DND-41 (cell line): Measurements from ENCODE around the gene NR2C1.

Experiments used
- ATAC-seq: fragments of 200-7000 bp; cut with Tn5 transposase; 3 replicates; pipeline ENCODE4 v1.9.1; 2021; ENCODE audit warnings: low read depth; ENCODE audit not compliant: insufficient read depth
- DNase-seq: peaks from one replicate; pipeline ENCODE4 v3.0.0-alpha.2; 2020
- H2AFZ ChIP-seq: 2 replicates; pipeline ENCODE4 v1.6.0; 2012; ENCODE audit warnings: low read depth, low read length
- H3K27ac ChIP-seq: 2 replicates; pipeline ENCODE4 v1.5.1; 2012; ENCODE audit warnings: low read length, inconsistent platforms
- H3K27me3 ChIP-seq: fragments of 200-600 bp; sonication (generic); 2 replicates; pipeline ENCODE4 v1.6.0; 2012; ENCODE audit warnings: low read length, mild to moderate bottlenecking, inconsistent platforms; ENCODE audit not compliant: insufficient read depth, poor library complexity
- H3K36me3 ChIP-seq: 2 replicates; pipeline ENCODE4 v1.5.1; 2012; ENCODE audit warnings: low read length, inconsistent platforms; ENCODE audit not compliant: insufficient read depth
- H3K4me1 ChIP-seq: 2 replicates; pipeline ENCODE4 v1.5.1; 2012; ENCODE audit warnings: mild to moderate bottlenecking, low read length; ENCODE audit not compliant: insufficient read depth
- H3K4me2 ChIP-seq: 2 replicates; pipeline ENCODE4 v1.6.0; 2012; ENCODE audit warnings: mild to moderate bottlenecking, moderate library complexity, low read length, inconsistent platforms; ENCODE audit not compliant: insufficient read depth
- H3K4me3 ChIP-seq, 2 experiments: fragments of 200-600 bp in 1 of 2; shearing (Covaris generic) in 1 of 2; 2 replicates each; pipeline ENCODE4 v1.5.1; 2012 to 2016; ENCODE audit warnings: inconsistent platforms in 2 of 2, low read length in 2 of 2, mild to moderate bottlenecking in 2 of 2, low read depth in 1 of 2, moderate library complexity in 1 of 2
- H3K79me2 ChIP-seq: 2 replicates; pipeline ENCODE4 v1.6.0; 2012; ENCODE audit warnings: low read length, inconsistent platforms; ENCODE audit not compliant: insufficient read depth
- H3K9ac ChIP-seq: 2 replicates; pipeline ENCODE4 v1.6.0; 2012; ENCODE audit warnings: low read depth, mild to moderate bottlenecking, inconsistent platforms, low read length, moderate library complexity
- H3K9me3 ChIP-seq: 2 replicates; pipeline ENCODE4 v1.5.1; 2012; ENCODE audit warnings: low read length, moderate library complexity, mild to moderate bottlenecking, inconsistent platforms; ENCODE audit not compliant: insufficient read depth, severe bottlenecking
- H4K20me1 ChIP-seq: 2 replicates; pipeline ENCODE4 v1.6.0; 2012; ENCODE audit warnings: low read length; ENCODE audit not compliant: insufficient read depth
- CTCF ChIP-seq: IDR thresholded peaks from 2 replicates; pipeline ENCODE4 v1.5.1; 2012; ENCODE audit warnings: borderline replicate concordance, low read length, moderate library complexity, mild to moderate bottlenecking; ENCODE audit not compliant: poor library complexity, severe bottlenecking; ENCODE audit errors: extremely low read depth
- EZH2 ChIP-seq: IDR thresholded peaks from 3 replicates; pipeline ENCODE4 v1.6.1; 2012; ENCODE audit warnings: borderline replicate concordance, low read depth, mild to moderate bottlenecking, moderate library complexity, low read length, inconsistent platforms; ENCODE audit not compliant: severe bottlenecking

Gene NR2C1

GRCh38 chr12:95089462-95089861 lies 16.0 kb upstream of the NR2C1 start:
- H3K4me3 ChIP-seq = no peak overlapping the region
- no peaks in the 10 kb centered on the region; the same call in 1 of the 2 replicates for H3K36me3 ChIP-seq
- H3K9ac ChIP-seq = no peak overlapping the region
- H4K20me1 ChIP-seq = no peaks in the 10 kb centered on the region
- no peaks in the 10 kb centered on the region for H3K4me1 ChIP-seq
- DNase-seq (no peak), ATAC-seq (no peak)
- no peak overlapping the region for H3K27ac ChIP-seq
- no peaks in the 10 kb centered on the region for H3K9me3 ChIP-seq
- no peak overlapping the region for H3K4me2 ChIP-seq
- H3K79me2 ChIP-seq = no peaks in the 10 kb centered on the region
- no peak overlapping the region for H2AFZ ChIP-seq
- TF ChIP-seq EZH2 = no peak
- TF ChIP-seq CTCF = no peak
- H3K27me3 ChIP-seq = no peaks in the 10 kb centered on the region

- Histone ChIP-seq H3K4me3 (no peak overlapping the region), H3K4me2 (no peak overlapping the region), H3K9me3 (no peaks in the 10 kb centered on the region), H3K27ac (no peak overlapping the region), H3K4me1 (no peaks in the 10 kb centered on the region), H3K9ac (no peak overlapping the region), H3K27me3 (no peaks in the 10 kb centered on the region), H3K36me3 (no peaks in the 10 kb centered on the region; the same call in 1 of the 2 replicates), H3K79me2 (no peaks in the 10 kb centered on the region), H4K20me1 (no peaks in the 10 kb centered on the region), H2AFZ (no peak overlapping the region)
- no peak for ATAC-seq
- no peak for DNase-seq
- TF ChIP-seq EZH2 (no peak), CTCF (no peak)
Measured at GRCh38 chr12:95088379-95088778, 15.0 kb upstream of the NR2C1 start.

DNA sequence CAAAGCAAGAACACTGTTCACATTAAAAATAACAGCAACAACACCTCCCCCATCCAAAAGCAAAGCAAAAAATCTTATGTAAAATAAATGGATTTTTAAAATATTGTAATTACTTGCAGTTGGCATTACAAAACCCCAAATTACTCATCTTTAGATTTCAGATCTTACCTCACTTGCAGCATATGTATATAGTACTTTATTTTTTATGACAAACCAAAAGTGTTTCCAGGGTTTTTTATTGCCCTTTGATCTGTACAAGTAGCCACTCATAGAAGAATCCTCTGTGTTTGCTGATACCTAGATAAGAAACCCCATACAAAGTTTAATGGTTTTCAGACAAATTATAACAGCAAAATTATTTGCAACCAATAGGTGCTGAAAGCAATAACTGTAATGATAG lies 12.2 kb upstream of the NR2C1 start:
- H2AFZ ChIP-seq = no peak overlapping the region
- H3K27me3 ChIP-seq = no peaks in the 10 kb centered on the region
- no peak for TF ChIP-seq EZH2
- no peak for TF ChIP-seq CTCF
- no peaks in the 10 kb centered on the region for H3K36me3 ChIP-seq
- H3K4me1 ChIP-seq = no peaks in the 10 kb centered on the region
- no peaks in the 10 kb centered on the region for H4K20me1 ChIP-seq
- no peak overlapping the region for H3K4me3 ChIP-seq
- no peaks in the 10 kb centered on the region for H3K79me2 ChIP-seq
- no peak for DNase-seq
- no peak overlapping the region for H3K9ac ChIP-seq
- no peak overlapping the region for H3K4me2 ChIP-seq
- H3K9me3 ChIP-seq = no peaks in the 10 kb centered on the region
- no peak for ATAC-seq
- H3K27ac ChIP-seq = no peak overlapping the region

DNA sequence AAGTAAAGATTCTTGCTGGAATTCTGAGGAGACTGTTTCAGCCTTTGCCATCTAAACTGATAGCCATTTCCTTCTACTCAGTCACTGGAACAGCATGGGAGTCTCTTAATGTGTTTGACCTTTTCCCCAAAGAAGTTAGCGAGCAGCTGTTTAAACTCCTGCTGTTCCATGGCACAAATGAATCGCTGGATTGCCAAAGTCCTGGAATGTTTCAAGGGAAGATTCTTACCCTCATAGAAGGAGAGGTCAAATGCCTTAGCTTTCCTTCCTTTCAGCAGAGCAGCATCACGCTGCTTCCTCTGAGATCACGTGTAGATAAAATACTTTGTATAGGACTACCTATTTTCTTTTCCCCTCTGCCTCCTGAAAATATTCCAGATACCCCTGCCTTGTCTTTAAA lies 10.5 kb upstream of the NR2C1 start:
- DNase-seq (no peak), ATAC-seq (no peak)
- Histone ChIP-seq H4K20me1 (no peaks in the 10 kb centered on the region), H3K36me3 (no peaks in the 10 kb centered on the region), H3K9me3 (no peaks in the 10 kb centered on the region), H3K4me2 (no peak overlapping the region), H3K4me1 (no peaks in the 10 kb centered on the region), H3K27me3 (no peaks in the 10 kb centered on the region), H2AFZ (no peak overlapping the region), H3K9ac (no peak overlapping the region), H3K4me3 (no peak overlapping the region), H3K27ac (no peak overlapping the region), H3K79me2 (no peaks in the 10 kb centered on the region)
- TF ChIP-seq CTCF = no peak
- no peak for TF ChIP-seq EZH2
